Smooth muscle cell (in vitro differentiated cells): ENCODE data around the gene PRKX. TPM values are rescaled to one million over a fixed set of nuclear protein-coding genes. Genes with fewer than 3 reads are reported as not detected.
A peak's percentile ranks its signal among the peaks of the same experiment; 100 is the strongest.

Experiments
- DNase-seq: peaks from one replicate; lab custom pipeline; 2025; ENCODE audit not compliant: unreplicated experiment; lab: John Stamatoyannopoulos, UW
- H2AFZ ChIP-seq: fragments of 200-600 bp; sonication (generic); 2 replicates; pipeline ENCODE4 v1.6.0; 2016; ENCODE audit warnings: antibody characterized with exemption, low read depth, mild to moderate bottlenecking
- H3F3A ChIP-seq: fragments of 200-600 bp; sonication (generic); 2 replicates; pipeline ENCODE4 v1.6.0; 2017; ENCODE audit warnings: antibody characterized with exemption, low read depth
- H3K27ac ChIP-seq: fragments of 200-600 bp; sonication (generic); 2 replicates; pipeline ENCODE4 v1.5.1; 2016; ENCODE audit warnings: low read depth, mild to moderate bottlenecking
- H3K27me3 ChIP-seq: fragments of 200-600 bp; sonication (generic); 2 replicates; pipeline ENCODE4 v1.6.1; 2016; ENCODE audit warnings: low read depth, mild to moderate bottlenecking
- H3K36me3 ChIP-seq: fragments of 200-600 bp; sonication (generic); 2 replicates; pipeline ENCODE4 v1.5.1; 2016; ENCODE audit warnings: low read depth
- H3K4me1 ChIP-seq: fragments of 200-600 bp; sonication (generic); 2 replicates; pipeline ENCODE4 v1.5.1; 2016; ENCODE audit warnings: low read depth
- H3K4me2 ChIP-seq: fragments of 200-600 bp; sonication (generic); 2 replicates; pipeline ENCODE4 v1.6.0; 2016; ENCODE audit warnings: mild to moderate bottlenecking
- H3K4me3 ChIP-seq: fragments of 200-600 bp; sonication (generic); 2 replicates; pipeline ENCODE4 v1.5.1; 2016; ENCODE audit warnings: mild to moderate bottlenecking
- H3K79me2 ChIP-seq: fragments of 200-600 bp; sonication (generic); 2 replicates; pipeline ENCODE4 v1.6.0; 2016; ENCODE audit warnings: low read depth, mild to moderate bottlenecking
- H3K9ac ChIP-seq: fragments of 200-600 bp; sonication (generic); 2 replicates; pipeline ENCODE4 v1.6.0; 2016; ENCODE audit warnings: low read depth
- H3K9me3 ChIP-seq: fragments of 200-600 bp; sonication (generic); replicated peaks from 2 replicates; pipeline ENCODE4 v1.5.1; 2016; ENCODE audit warnings: low read depth
- H4K20me1 ChIP-seq: fragments of 200-600 bp; sonication (generic); 2 replicates; pipeline ENCODE4 v1.6.0; 2016; ENCODE audit warnings: low read depth
- WGBS: methylation state at CpG from one replicate; pipeline ENCODE4 v1.1.7; 2016; ENCODE audit warnings: low lambda C conversion rate; 5-methylcytosine and 5-hydroxymethylcytosine counted together
- polyA plus RNA-seq: library from polyadenylated mRNA; unstranded; fragments of >200 nt; fragmentation: Nextera tagmentation; extraction: Ambion mirVana; gene quantifications from 2 replicates; pipeline ENCODE4 v1.2.1, GENCODE V29; 2016
- total RNA-seq: library from RNA; depleted of rRNA; stranded (reverse); fragments of >200 nt; gene quantifications from 2 replicates; pipeline ENCODE4 v1.2.3, GENCODE V29; 2014
- TF ChIP-seq, protein P1 (sequence below): fragments of 200-600 bp; sonication (generic); IDR thresholded peaks from 2 replicates; pipeline ENCODE4 v1.5.1; 2017; ENCODE audit warnings: borderline replicate concordance, mild to moderate bottlenecking, antibody characterized with exemption; ENCODE audit not compliant: insufficient read depth, poor library complexity, severe bottlenecking

PRKX gene
- total RNA-seq (9.5 and 12.8 TPM in 2 replicates), polyA plus RNA-seq (10.1 and 18.5 TPM in 2 replicates)

- Histone ChIP-seq H3K36me3 (no peaks in the 10 kb centered on the region), H4K20me1 (peaks cover 26% of the 10 kb centered on the region), H3K27me3 (no peaks in the 10 kb centered on the region), H3K27ac (no peak within 1 kb of the TSS), H3F3A (no peaks in the 10 kb centered on the region), H3K9ac (no peak within 1 kb of the TSS), H3K4me1 (no peaks in the 10 kb centered on the region), H2AFZ (peak within 1 kb of the TSS; percentile 81), H3K4me2 (peak within 1 kb of the TSS; percentile 89), H3K4me3 (peak within 1 kb of the TSS; percentile 82), H3K79me2 (no peaks in the 10 kb centered on the region), H3K9me3 (no peaks in the 10 kb centered on the region)
- WGBS: 52% methylated on average over 30 of the region's 97 CpGs
- DNase-seq: peak; percentile 26
- TF ChIP-seq, protein P1, sequence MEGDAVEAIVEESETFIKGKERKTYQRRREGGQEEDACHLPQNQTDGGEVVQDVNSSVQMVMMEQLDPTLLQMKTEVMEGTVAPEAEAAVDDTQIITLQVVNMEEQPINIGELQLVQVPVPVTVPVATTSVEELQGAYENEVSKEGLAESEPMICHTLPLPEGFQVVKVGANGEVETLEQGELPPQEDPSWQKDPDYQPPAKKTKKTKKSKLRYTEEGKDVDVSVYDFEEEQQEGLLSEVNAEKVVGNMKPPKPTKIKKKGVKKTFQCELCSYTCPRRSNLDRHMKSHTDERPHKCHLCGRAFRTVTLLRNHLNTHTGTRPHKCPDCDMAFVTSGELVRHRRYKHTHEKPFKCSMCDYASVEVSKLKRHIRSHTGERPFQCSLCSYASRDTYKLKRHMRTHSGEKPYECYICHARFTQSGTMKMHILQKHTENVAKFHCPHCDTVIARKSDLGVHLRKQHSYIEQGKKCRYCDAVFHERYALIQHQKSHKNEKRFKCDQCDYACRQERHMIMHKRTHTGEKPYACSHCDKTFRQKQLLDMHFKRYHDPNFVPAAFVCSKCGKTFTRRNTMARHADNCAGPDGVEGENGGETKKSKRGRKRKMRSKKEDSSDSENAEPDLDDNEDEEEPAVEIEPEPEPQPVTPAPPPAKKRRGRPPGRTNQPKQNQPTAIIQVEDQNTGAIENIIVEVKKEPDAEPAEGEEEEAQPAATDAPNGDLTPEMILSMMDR: no peak
Measured at GRCh38 chrX:3713225-3713936, at the start of gene PRKX. PRKX (minus strand) TSS chrX:3713649; CDS start chrX:3713253, 396 bp downstream.

DNA sequence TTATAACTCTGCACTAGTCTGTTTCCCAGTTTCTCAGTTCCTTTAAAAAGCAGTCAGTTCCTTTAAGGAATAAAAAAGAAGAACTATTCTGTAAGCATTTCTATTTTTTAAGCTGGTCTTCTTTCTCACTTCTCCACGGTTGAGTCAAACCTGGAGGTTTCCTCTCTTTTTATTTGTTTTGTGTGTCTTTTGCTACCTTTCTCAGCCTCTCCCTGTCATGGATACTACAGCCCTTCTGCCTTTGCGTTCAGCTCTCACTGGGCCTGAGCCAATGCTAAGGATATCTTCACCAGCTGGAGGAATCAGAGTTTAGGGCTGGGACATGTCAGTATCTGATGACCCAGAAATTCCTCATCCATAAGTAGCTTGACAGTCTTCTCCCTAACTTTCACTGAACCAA, 49.7 kb upstream of the PRKX start:
- H3K9me3 ChIP-seq: no peaks in the 10 kb centered on the region
- TF ChIP-seq, protein P1: no peak
- no peak overlapping the region for H3K27ac ChIP-seq
- no peak for DNase-seq
- no peak overlapping the region for H3K4me2 ChIP-seq
- H4K20me1 ChIP-seq: no peaks in the 10 kb centered on the region
- WGBS: 84% methylated on average over 2 of the region's 2 CpGs
- no peaks in the 10 kb centered on the region for H3K27me3 ChIP-seq
- H3K36me3 ChIP-seq: no peaks in the 10 kb centered on the region
- no peaks in the 10 kb centered on the region for H3K4me1 ChIP-seq
- no peak overlapping the region for H3K4me3 ChIP-seq
- H3K9ac ChIP-seq: no peak overlapping the region
- no peaks in the 10 kb centered on the region for H3K79me2 ChIP-seq
- no peak overlapping the region for H2AFZ ChIP-seq
- H3F3A ChIP-seq: no peaks in the 10 kb centered on the region

GRCh38 chrX:3757510-3758025, 44.1 kb upstream of the PRKX start:
- 69% methylated on average over 5 of the region's 5 CpGs for WGBS
- DNase-seq: no peak
- TF ChIP-seq, protein P1: no peak
- Histone ChIP-seq H3K4me2 (no peak overlapping the region), H3K4me3 (no peak overlapping the region), H3K27me3 (no peaks in the 10 kb centered on the region), H2AFZ (no peak overlapping the region), H3K79me2 (no peaks in the 10 kb centered on the region), H3K9ac (no peak overlapping the region), H3K27ac (no peak overlapping the region), H3K36me3 (no peaks in the 10 kb centered on the region), H3F3A (no peaks in the 10 kb centered on the region), H3K4me1 (no peaks in the 10 kb centered on the region), H3K9me3 (no peaks in the 10 kb centered on the region), H4K20me1 (no peaks in the 10 kb centered on the region)
